NCI-H2029 (cell line): ENCODE results near the gene DYRK1A.
"Not testable (repeated sequence)": the region's sequence is repeated elsewhere in the genome, so short reads cannot be mapped to it uniquely, and the experiment has no call there.

Experiments used
- DNase-seq: peaks from one replicate; lab custom pipeline; 2025; lab: John Stamatoyannopoulos, UW

DYRK1A gene

GRCh38 chr21:37366482-37367316, at the start of gene DYRK1A:
DYRK1A (plus strand) TSS chr21:37366773; CDS start chr21:37420375, 53,602 bp downstream.
- DNase-seq: peak; percentile 99

GRCh38 chr21:37319551-37319950, 47.0 kb upstream of the DYRK1A start:
- no peak for DNase-seq

DNA sequence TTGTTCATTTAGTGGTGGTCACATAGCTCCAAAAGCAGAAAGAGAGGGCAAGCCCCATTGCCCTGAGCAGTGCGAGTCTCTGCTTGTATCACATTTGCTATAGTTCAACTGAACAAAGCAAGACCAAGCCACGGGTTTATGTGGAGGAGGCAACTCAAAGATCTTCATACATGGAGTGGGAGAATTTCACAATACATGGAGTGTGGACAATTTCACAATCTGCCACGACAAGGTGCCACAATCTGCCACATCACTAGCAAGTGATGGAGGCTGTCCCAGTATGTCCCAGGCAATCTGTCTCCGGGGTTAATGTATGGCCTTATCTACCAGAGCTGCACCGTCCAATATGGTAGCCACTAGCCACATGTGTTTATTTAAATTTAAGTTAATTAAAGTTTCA, 44.5 kb upstream of the DYRK1A start:
- no peak for DNase-seq

DNA sequence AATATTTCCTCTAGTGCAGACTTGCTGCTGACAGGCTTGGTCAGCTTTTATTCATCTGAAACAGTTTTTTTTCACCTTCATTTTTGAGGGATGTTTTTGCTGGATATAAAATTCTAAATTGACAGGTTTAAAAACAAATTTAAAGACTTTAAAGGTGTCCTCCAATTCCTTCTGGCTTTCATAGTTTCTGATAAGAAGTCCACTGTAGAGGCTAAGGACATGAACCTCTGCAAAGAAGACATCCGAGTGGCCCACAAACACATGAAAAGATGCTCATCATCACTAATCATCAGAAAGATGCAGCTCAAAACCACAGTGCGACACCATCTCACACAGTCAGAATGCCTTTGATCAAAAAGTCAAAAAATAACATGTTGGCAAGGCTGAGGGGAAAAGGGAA, 42.0 kb upstream of the DYRK1A start:
- DNase-seq: no peak

DNA sequence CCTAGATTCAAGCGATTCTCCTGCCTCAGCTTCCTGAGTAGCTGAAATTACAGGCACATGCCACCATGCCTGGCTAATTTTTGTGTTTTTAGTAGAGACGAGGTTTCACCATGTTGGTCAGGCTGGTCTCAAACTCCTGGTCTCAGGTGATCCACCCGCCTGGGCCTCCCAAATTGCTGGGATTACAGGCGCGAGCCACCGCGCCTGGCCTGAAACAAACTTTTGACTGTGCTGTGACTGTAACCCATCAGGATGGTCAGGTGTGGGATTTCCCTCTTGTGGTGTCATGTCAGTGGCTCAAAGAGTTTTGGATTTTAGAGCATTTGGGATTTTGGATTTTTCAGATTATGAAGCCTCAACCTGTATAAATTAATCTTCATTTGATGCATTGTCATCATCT, 38.4 kb upstream of the DYRK1A start:
- not testable (repeated sequence) for DNase-seq

GRCh38 chr21:37331411-37331810, 35.2 kb upstream of the DYRK1A start:
- DNase-seq: no peak

DNA sequence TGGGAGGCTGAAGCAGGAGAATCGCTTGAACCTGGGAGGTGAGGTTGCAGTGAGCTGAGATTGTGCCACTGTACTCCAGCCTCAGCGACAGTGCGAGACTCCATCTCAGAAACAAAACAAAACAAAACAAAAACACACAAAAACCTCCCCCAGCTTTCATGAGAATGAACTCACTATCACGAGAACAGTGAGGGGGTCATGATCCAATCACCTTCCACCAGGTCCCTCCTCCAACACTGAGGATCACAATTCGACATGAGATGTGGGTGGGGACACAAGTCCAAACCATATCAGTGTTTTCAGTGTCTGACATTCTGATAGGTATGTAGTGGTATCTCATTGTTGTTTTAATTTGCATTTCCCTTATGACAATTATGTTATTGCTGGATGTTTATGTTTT, 31.5 kb upstream of the DYRK1A start:
- DNase-seq: no peak

DNA sequence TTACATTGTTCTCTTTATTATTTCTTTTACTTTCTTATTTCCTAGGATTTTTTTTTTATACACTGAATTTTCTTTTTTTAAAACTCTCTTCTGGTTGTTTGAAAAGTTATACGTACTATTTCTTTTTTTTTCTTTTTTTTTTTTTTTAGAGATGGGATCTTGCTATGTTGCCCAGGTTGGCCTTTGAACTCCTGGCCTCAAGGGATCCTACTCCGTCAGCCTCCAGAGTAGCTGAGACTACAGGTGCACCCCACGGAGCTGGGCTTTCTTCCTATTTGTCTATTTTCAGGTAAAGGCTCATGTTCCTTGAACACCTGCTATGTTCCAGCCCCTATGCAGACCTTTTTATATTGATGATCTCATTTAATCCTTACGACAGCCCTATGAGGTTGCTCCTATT, 29.4 kb upstream of the DYRK1A start:
- DNase-seq: no peak

DNA sequence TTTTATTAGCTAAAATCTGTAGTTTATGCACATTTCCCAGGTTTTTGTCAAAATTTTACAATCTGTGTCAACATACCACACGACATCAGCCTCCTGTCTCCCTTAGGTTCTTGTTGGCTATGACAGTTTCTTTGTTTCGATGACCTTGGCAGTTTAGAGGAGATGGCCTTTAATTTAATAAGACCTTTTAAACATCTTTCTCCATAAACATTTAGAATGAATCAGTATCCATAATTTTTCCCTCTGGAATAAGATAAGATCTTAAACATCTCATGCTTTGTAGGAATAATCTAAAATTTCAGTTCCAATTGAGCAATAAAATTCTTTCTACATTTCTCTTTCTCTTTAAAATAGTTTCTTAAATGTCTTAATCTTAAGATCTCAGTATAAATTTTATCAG, 28.7 kb upstream of the DYRK1A start:
- no peak for DNase-seq

DNA sequence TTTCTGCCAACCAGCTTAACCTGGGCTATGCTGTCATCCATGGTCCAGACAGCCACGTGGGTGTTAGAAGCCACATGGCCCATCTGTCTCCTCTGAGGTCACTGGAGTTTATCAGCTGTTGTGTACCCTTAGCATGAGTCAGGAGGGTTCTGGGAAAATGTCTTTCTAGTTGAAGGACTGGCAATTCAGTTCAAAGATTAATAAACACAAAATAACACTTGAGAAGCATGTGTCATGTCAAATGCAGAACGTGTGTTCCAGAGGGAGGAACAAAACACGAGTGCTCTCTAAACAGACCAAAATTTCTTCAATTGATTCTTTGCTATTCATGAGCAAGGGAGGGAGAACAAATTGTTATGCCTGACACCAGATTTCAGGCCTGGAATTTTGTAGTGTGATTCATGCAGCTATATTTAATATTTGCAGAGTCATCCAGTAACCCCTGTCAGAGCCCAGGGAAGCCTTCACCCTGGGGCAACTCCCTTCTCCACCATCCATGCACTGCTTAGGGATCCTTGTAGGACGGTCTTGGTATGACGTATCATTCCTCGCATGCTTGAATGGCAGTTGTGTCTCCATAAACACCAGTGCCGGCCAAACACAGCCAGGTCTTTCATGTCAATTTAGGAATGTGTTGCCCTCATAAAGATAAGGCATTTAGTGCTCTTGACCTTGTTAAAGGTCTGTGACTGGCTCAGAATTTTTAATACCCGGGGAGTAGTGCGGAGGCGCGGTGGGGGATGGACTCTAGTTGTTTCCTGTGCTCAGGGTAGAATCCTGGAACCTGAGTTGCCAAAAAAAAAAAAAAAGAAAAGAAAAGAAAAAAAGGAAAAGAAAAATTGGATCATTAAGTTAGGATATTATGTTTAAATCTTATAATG, 27.7 kb upstream of the DYRK1A start:
- peak; percentile 1 for DNase-seq

- no peak for DNase-seq
Measured at GRCh38 chr21:37339552-37339939, 27.0 kb upstream of the DYRK1A start.

DNA sequence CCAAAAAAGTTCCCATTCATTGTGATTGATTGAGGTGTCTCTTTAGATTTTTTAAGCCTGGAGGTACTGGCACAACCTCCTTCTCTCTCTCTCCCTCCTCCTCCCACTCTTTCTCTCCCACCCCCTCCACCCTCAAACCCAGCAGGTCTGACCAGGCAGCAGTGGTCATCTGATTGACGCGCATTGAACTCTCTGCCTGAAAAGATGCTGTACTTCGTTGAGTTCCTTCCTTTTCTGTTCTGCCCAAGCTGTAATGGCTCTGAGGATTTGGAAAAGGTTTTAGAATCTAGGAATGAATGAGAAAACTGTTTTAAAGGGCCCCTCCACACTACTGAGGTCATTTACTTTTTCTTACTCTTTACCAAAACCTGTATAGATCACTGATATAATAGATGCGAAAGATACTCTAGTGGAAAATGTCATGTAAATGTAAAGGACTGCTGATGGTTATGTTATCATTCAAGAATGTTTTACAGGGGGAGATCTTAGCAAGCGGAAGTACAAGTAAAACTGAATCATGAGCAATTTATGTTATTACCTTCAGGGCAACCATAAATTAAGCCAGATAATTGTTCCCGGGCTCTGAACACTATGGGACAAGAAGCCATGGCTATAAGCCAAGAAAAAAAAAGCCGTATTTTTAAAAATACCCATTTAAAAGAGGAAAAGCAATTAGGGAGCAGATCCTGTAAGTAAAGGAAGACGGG, 25.2 kb upstream of the DYRK1A start:
- DNase-seq: no peak

DNA sequence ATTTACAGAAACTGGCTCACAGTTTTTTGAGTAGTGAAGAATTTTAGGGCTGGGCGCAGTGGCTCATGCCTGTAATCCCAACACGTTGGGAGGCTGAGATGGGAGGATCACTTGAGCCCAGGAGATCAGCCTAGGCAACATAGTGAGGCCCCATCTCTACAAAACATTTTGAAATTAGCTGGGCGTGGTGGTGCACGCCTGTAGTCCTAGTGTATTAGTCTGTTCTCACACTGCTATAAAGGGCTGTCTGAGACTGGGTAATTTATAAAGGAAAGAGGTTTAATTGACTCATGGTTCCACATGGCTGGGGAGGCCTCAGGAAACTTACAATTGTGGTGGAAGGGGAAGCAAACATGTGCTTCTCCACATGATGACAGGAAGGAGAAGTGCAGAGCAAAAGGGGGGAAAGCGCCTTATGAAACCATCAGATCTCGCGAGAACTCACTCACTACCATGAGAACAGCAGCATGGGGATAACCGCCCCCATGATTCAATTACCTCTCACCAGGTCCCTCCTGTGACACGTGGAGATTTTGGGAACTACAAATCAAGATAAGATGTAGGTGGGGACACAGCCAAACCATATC, 24.4 kb upstream of the DYRK1A start:
- DNase-seq: no peak

DNA sequence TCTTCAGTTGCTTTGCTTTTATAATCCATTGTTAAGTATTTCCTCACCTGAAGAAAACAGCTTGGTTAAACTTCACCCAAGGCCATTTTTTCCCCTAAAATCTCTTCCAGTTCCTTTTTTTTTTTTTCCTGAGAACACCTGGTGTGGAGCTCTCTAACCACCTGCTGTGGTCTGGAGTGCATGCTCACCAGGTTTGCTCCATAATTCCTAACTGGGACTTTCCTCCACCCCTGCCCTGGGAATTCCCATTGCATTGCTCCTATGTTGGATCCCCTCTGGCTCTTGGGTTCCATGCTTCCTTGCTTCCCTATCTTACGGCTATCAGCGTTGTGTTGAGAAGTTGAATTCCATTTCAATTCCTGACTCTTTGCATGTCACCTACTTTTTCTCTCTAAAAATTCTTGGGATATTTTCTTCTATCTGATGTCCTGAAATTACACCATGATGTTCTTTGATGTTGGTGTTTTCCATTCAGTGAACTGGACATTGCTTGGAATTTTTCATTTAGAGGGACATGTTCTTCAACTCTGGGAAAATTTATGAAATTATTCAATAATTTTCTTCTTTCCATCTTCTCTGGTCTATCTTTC, 19.6 kb upstream of the DYRK1A start:
- DNase-seq: no peak

- peak; percentile 14 for DNase-seq
Measured at GRCh38 chr21:37348664-37349063, 17.9 kb upstream of the DYRK1A start.

- DNase-seq: no peak
Measured at GRCh38 chr21:37350472-37350871, 16.1 kb upstream of the DYRK1A start.

- DNase-seq: no peak
Measured at GRCh38 chr21:37356706-37357105, 9.9 kb upstream of the DYRK1A start.

DNA sequence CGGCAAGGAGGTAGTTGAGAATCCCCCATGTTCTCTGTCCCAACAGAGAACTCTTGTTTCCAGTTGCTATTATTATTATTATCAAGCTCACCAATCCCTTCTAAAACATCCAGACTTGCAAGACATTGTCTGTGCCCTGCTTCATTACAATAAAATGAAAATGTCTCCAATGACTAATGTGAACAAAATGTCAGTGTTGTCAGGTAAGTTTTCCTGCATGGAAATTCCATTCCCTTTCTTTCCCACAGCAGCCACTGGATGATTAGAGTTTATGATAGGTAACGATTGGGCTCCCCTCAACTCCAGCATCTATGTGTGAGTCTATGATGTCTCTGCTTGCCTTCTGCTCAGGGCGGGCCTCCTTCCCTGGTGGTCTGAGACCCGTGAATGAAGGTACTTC, 8.9 kb upstream of the DYRK1A start:
- DNase-seq: no peak

DNA sequence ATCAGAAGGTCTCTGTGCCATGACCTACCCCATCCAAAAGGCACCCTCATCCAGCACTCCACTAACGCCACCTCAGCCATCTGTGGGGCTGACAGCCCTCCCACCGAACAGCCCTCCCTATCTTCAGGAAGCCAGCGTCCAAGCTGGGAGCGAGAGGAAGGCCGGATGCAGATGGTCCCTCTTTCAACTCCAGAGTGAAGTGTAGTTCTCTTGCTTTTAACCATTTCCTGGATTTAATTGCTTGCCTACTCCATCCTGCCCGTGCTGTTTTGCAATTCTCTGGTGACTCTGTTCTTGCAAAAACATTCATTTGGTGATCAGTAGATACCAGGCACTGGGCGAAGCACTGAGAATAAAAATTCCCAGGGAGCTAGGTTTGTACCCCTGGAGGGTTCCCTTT, 8.2 kb upstream of the DYRK1A start:
- peak; percentile 27 for DNase-seq

GRCh38 chr21:37363936-37364335, 2.6 kb upstream of the DYRK1A start:
- no peak for DNase-seq

GRCh38 chr21:37364722-37365121, 1.9 kb upstream of the DYRK1A start:
- DNase-seq: no peak
